ENCODE data around the gene COTL1.

DNA sequence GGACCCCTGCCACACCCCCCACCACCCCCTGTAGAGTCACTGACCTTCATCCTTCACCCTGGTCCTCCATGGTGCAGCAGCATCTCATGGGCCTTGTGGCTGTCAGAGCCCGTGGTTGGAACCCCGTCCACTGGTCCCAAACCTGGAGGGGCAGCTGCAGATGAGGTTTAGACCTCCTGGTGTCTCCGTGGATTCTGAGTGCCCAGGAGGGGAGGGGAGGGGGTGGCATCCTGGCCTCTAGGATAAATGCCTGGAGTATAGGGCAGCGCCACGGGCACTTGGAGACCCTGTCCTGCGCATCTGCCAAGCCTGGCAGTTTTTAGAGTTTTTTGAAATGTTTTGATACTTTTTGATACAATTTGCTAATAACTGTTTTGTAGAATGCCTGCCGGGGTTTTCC lies 48.0 kb upstream of the COTL1 start:
- TF ChIP-seq POLR2A (IDR thresholded peaks at IDR 0.05; ENCODE audit: low read length) (no peak), GATA1 (IDR thresholded peaks at IDR 0.05; ENCODE audit: low read depth, low read length) (no peak)
